ENCODE data around the gene DLGAP5.

DLGAP5 gene

GRCh38 chr14:55128386-55129085 is 62.8 kb downstream of the DLGAP5 start:
- TF ChIP-seq, protein P1, sequence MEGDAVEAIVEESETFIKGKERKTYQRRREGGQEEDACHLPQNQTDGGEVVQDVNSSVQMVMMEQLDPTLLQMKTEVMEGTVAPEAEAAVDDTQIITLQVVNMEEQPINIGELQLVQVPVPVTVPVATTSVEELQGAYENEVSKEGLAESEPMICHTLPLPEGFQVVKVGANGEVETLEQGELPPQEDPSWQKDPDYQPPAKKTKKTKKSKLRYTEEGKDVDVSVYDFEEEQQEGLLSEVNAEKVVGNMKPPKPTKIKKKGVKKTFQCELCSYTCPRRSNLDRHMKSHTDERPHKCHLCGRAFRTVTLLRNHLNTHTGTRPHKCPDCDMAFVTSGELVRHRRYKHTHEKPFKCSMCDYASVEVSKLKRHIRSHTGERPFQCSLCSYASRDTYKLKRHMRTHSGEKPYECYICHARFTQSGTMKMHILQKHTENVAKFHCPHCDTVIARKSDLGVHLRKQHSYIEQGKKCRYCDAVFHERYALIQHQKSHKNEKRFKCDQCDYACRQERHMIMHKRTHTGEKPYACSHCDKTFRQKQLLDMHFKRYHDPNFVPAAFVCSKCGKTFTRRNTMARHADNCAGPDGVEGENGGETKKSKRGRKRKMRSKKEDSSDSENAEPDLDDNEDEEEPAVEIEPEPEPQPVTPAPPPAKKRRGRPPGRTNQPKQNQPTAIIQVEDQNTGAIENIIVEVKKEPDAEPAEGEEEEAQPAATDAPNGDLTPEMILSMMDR (IDR thresholded peaks at IDR 0.05; ENCODE audit: insufficient read depth, low read length, poor library complexity, severe bottlenecking) = no peak
- no peaks in the 10 kb centered on the region for H3K27me3 ChIP-seq (replicated peaks; ENCODE audit: control insufficient read depth, insufficient read depth, low read length)
- peak overlapping the region; percentile 67 for H3K4me3 ChIP-seq (replicated peaks; ENCODE audit: low read depth, low read length)
- no peaks in the 10 kb centered on the region for H3K36me3 ChIP-seq (ENCODE audit: control insufficient read depth, insufficient read depth, low read length)
- no peak for DNase-seq (ENCODE audit: extremely low read depth, insufficient read length)

GRCh38 chr14:55127460-55127951 is 63.9 kb downstream of the DLGAP5 start:
- no peaks in the 10 kb centered on the region for H3K27me3 ChIP-seq (replicated peaks; ENCODE audit: control insufficient read depth, insufficient read depth, low read length)

GRCh38 chr14:55126932-55127459 is 64.4 kb downstream of the DLGAP5 start:
- Histone ChIP-seq H3K27me3 (replicated peaks; ENCODE audit: control insufficient read depth, insufficient read depth, low read length) (no peaks in the 10 kb centered on the region), H3K4me3 (replicated peaks; ENCODE audit: low read depth, low read length) (no peak overlapping the region), H3K36me3 (ENCODE audit: control insufficient read depth, insufficient read depth, low read length) (no peaks in the 10 kb centered on the region)
- DNase-seq (ENCODE audit: extremely low read depth, insufficient read length) = no peak
- TF ChIP-seq, protein P1 (IDR thresholded peaks at IDR 0.05; ENCODE audit: insufficient read depth, low read length, poor library complexity, severe bottlenecking) = no peak

More at GRCh38 chr14:55127460-55127951, 63.9 kb downstream of the DLGAP5 start:
- Histone ChIP-seq H3K36me3 (ENCODE audit: control insufficient read depth, insufficient read depth, low read length) (no peaks in the 10 kb centered on the region), H3K4me3 (replicated peaks; ENCODE audit: low read depth, low read length) (no peak overlapping the region)
- TF ChIP-seq, protein P1 (IDR thresholded peaks at IDR 0.05; ENCODE audit: insufficient read depth, low read length, poor library complexity, severe bottlenecking) = no peak
- no peak for DNase-seq (ENCODE audit: extremely low read depth, insufficient read length)

DNA sequence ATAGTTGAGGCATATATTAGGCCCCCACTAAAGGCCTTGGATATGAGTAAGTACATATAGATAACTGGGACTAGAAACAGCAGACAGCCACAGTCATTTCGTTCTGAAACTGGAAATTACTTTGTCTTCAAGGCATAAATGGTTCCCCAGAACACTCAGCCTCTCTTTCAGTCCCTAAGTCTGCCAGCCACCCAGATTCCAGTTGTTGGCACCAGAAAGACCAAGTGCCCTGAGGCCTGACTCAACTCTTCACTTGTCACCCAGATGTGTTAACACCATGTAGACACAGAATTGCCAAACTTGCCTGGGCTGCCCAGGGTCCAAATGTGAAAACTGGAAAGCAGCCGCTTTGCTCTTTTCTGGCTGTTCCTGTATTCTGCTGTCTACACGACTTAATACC is 65.4 kb downstream of the DLGAP5 start:
- TF ChIP-seq, protein P1 (IDR thresholded peaks at IDR 0.05; ENCODE audit: insufficient read depth, low read length, poor library complexity, severe bottlenecking) = no peak
- H3K4me3 ChIP-seq (replicated peaks; ENCODE audit: low read depth, low read length) = no peak overlapping the region
- no peaks in the 10 kb centered on the region for H3K27me3 ChIP-seq (replicated peaks; ENCODE audit: control insufficient read depth, insufficient read depth, low read length)
- no peaks in the 10 kb centered on the region for H3K36me3 ChIP-seq (ENCODE audit: control insufficient read depth, insufficient read depth, low read length)
- DNase-seq (ENCODE audit: extremely low read depth, insufficient read length) = no peak

GRCh38 chr14:55125403-55125802 is 66.0 kb downstream of the DLGAP5 start:
- no peak overlapping the region for H3K4me3 ChIP-seq (replicated peaks; ENCODE audit: low read depth, low read length)
- no peaks in the 10 kb centered on the region for H3K36me3 ChIP-seq (ENCODE audit: control insufficient read depth, insufficient read depth, low read length)
- TF ChIP-seq, protein P1 (IDR thresholded peaks at IDR 0.05; ENCODE audit: insufficient read depth, low read length, poor library complexity, severe bottlenecking) = no peak
- H3K27me3 ChIP-seq (replicated peaks; ENCODE audit: control insufficient read depth, insufficient read depth, low read length) = no peaks in the 10 kb centered on the region
- no peak for DNase-seq (ENCODE audit: extremely low read depth, insufficient read length)
